OCI-LY3 (cell line): ENCODE data around the gene MCF2L2.

Source experiments
- CTCF ChIP-seq: fragments of 200-600, 300-600 bp; sonication (generic); IDR thresholded peaks from 2 replicates; pipeline ENCODE4 v1.5.1; 2014; ENCODE audit warnings: antibody characterized with exemption, low read length, low read depth
- EZH2phosphoT487 ChIP-seq: fragments of 200-600 bp; shearing (Covaris generic); IDR thresholded peaks from 2 replicates; pipeline ENCODE4 v1.6.1; 2018; ENCODE audit warnings: antibody characterized with exemption, mixed run types, low read depth

DNA sequence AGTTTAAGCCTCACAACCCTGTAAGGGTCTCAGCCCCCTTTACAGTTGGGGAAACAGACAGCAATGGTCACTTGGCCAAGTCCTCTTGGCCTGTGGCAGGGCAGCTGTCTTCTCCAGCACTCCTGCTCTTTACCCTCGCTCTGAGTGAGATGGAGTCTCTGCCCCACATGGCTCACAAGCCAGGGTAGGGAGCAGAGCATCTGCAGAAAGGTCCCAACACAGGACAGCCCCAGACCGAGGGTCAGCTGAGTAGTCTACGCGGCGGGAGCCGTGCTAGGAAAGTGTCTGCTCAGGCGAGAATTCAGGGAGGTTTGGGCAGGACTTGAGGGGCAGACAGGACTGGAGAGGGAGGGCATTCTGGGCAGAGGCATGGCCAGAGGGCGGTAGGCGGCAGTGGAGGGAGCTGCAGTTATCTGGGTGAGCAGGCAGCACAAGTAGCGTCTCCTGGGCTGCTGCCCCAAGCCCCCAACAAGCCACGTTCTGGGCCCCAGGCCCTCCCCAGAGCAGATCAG, 247.6 kb downstream of the MCF2L2 start:
- TF ChIP-seq CTCF (no peak), EZH2phosphoT487 (no peak)
